Left lung (tissue), 10 donors: ENCODE measurements around the gene SMOC1. TPM values are rescaled to one million over a fixed set of nuclear protein-coding genes. Genes with fewer than 3 reads are reported as not detected.

Experiments used
- ATAC-seq: fragments of 200-7000 bp; cut with Tn5 transposase; one replicate; pipeline ENCODE4 v1.9.1; 2020; ENCODE audit warnings: moderate library complexity
- DNase-seq, 4 donors: peaks; one replicate each; pipeline ENCODE4 v3.0.0-alpha.2; 2013 to 2020
- H3K27ac ChIP-seq, 2 donors: fragments of 200-600 bp; sonication (generic) in 1 of 2; one replicate each; pipeline versions ENCODE4 v1.5.0 to v1.8.0; 2020 to 2021
- H3K27me3 ChIP-seq, 2 donors: fragments of 200-600 bp; sonication (generic) in 1 of 2; one replicate each; pipeline versions ENCODE4 v1.5.0 to v1.8.0; 2020 to 2021
- H3K36me3 ChIP-seq, 2 donors: fragments of 200-600 bp; sonication (generic) in 1 of 2; one replicate each; pipeline versions ENCODE4 v1.5.0 to v1.8.0; 2020 to 2021
- H3K4me1 ChIP-seq, 2 donors: fragments of 200-600 bp; one replicate each; pipeline ENCODE4 v1.8.0; 2021
- H3K4me3 ChIP-seq, 2 donors: fragments of 200-600 bp; sonication (generic) in 1 of 2; one replicate each; pipeline versions ENCODE4 v1.5.0 to v1.8.0; 2020 to 2021; ENCODE audit warnings: mild to moderate bottlenecking in 1 of 2
- H3K9me3 ChIP-seq, 2 donors: fragments of 200-600 bp; sonication (generic) in 1 of 2; one replicate each; pipeline versions ENCODE4 v1.5.0 to v1.8.0; 2020 to 2021
- intact Hi-C, 2 donors: fragments of 100-400 bp; cut with DNase I; formaldehyde crosslinking; loops; one replicate each; pipeline versions ENCODE4 v1.11.2 to v1.14.2; 2022
- polyA plus RNA-seq, 6 donors: library from polyadenylated mRNA; unstranded; fragments of 120-200 nt; gene quantifications; one replicate each; pipeline ENCODE4 v1.2.1, GENCODE V29; 2013; ENCODE audit not compliant: insufficient read length in 6 of 6
- total RNA-seq, 2 donors: library from RNA; stranded (reverse); fragmentation: NEBNext Ultra II Directional; extraction: Animal tissue kit (Norgen Biotek cat#: 25700); gene quantifications; one replicate each; pipeline ENCODE4 v1.2.1, GENCODE V29; 2021
- TF ChIP-seq, protein P1 (sequence below), 2 donors: fragments of 200-600 bp; sonication (generic) in 1 of 2; IDR thresholded peaks; one replicate each; pipeline versions ENCODE4 v1.5.0 to v1.8.0; 2021; ENCODE audit warnings: antibody characterized with exemption in 2 of 2
- donor health status: DM: no; HTN: yes; CAD: no.
- donor health status: DM: no; HTN: no; CAD: no.

Gene SMOC1
- total and polyA plus RNA-seq, 8 donors, result 0.20 to 2.3 (median 1.4) TPM

DNA sequence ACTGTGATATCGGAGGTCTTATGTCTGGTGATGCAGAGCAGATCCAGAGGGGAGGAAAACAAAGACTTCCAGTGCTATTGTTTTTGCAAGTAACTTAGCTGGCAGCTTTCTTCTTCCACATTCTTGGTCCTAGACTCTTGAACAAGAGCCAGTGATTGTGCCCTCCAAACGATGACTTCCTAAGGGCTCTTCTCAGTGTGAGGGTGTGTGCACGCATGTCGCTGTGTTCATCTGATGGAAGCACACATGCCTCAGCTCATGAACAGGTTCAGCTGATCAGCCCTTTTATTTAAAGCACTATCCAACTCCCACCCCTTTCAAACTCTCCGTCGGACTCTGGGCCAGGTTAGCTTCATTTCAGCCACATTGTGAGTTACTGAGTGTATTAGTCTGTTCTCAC is 59.5 kb downstream of the SMOC1 start:
- Histone ChIP-seq H3K9me3 (no peaks in the 10 kb centered on the region), H3K36me3 (no peaks in the 10 kb centered on the region), H3K4me3 (no peak overlapping the region), H3K27me3 (peaks cover 0 to 63% of the 10 kb centered on the region in 2 donors), H3K4me1 (no peaks in the 10 kb centered on the region), H3K27ac (no peak overlapping the region)
- DNase-seq (no peak), ATAC-seq (no peak)
- TF ChIP-seq, protein P1, sequence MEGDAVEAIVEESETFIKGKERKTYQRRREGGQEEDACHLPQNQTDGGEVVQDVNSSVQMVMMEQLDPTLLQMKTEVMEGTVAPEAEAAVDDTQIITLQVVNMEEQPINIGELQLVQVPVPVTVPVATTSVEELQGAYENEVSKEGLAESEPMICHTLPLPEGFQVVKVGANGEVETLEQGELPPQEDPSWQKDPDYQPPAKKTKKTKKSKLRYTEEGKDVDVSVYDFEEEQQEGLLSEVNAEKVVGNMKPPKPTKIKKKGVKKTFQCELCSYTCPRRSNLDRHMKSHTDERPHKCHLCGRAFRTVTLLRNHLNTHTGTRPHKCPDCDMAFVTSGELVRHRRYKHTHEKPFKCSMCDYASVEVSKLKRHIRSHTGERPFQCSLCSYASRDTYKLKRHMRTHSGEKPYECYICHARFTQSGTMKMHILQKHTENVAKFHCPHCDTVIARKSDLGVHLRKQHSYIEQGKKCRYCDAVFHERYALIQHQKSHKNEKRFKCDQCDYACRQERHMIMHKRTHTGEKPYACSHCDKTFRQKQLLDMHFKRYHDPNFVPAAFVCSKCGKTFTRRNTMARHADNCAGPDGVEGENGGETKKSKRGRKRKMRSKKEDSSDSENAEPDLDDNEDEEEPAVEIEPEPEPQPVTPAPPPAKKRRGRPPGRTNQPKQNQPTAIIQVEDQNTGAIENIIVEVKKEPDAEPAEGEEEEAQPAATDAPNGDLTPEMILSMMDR (IDR thresholded peaks at IDR 0.05), result no peak
- intact Hi-C loops, result no loop called here

DNA sequence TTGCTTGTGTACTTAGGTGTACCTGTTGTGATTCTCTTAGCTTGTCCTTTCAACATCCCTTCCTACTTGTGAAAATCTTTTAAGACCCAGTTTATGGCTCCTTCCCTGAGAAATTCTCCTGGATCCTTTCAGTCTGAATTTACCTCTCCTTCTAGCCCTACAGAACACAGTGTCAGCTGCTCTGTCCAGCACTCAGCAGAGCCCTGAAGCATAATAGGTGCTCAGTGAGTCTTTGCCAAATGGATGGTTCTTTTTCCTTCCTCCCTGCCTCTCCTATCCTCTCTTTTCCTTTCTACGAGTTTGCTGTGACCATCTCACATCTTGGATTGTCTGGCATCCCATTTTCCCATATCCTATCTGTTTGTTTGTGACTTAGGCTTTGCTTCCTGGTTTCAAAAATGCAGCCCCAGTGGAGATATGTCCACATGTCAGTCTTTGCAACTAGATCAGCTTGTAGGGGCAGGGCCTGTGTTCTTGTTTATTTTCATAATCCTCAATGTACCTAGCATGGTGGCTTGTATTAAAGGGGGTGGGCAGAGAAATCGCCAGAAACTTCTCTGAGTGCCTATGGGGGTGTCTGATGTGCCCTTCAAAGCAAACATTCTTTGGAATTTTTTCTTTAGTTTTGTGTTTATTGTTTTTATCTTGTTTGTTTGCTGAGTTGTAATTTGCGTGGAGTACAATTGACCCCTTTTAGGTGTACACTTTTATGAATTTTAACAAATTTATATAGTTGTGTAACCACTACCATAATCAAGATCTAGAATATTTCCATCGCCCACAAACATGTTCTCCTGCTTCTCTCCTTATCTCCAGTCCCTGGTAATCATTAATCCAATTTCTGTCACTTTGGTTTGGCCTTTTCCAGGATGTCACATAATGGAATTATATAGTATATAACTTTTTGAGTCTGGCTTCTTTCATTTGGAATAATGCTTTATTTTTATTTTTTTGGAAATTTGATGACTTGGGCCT is 62.8 kb downstream of the SMOC1 start:
- no peak overlapping the region for H3K4me3 ChIP-seq
- H3K27ac ChIP-seq, result no peak overlapping the region
- peaks cover 0 to 48% of the 10 kb centered on the region in 2 donors for H3K27me3 ChIP-seq
- ATAC-seq, result no peak
- peaks cover 0 to 22% of the 10 kb centered on the region in 2 donors for H3K9me3 ChIP-seq
- intact Hi-C loops, result no loop called here
- DNase-seq, result peak in 1 of 4 donors; percentile 18
- H3K4me1 ChIP-seq, result no peaks in the 10 kb centered on the region
- TF ChIP-seq, protein P1 (IDR thresholded peaks at IDR 0.05), result no peak
- H3K36me3 ChIP-seq, result no peaks in the 10 kb centered on the region

DNA sequence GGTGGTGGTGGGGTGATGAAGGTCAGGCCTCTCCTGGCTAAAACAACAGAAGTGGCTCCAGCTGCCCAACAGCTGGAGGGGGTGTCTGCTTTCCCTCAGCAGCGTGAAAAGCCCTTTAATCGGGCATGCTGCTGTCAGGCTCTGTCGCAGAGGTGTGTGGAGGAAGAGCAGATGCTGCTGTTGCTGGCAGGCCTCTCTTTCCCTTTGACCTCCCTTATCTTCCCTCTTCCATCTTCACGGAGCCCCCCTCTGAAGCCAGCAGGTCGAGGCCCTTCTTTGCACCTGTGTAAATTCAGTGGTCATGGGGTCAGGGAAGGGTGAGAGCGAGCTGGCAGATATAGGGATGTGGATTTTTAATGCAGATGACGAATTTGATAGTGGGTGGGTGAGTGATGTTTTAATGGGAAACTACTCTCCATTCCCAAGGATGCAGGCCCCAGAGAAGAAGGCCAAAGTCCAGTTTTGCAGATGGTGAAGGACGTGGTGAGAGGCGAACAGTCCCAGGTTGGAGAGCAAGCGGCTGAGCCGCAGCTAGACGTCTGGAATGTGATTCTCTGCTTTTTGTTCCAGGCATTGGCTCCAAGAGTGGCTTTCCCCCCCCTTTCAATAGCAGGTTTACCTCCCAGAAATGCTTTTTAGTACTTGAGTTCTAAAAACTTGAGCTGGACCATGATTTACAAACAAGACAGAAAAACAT is 64.0 kb downstream of the SMOC1 start:
- Histone ChIP-seq H3K4me1 (no peaks in the 10 kb centered on the region), H3K9me3 (peaks cover 0 to 22% of the 10 kb centered on the region in 2 donors), H3K36me3 (no peaks in the 10 kb centered on the region), H3K4me3 (no peak overlapping the region), H3K27me3 (peaks cover 0 to 48% of the 10 kb centered on the region in 2 donors), H3K27ac (no peak overlapping the region)
- intact Hi-C loops, result no loop called here
- DNase-seq (no peak), ATAC-seq (no peak)
- TF ChIP-seq, protein P1 (IDR thresholded peaks at IDR 0.05), result no peak

DNA sequence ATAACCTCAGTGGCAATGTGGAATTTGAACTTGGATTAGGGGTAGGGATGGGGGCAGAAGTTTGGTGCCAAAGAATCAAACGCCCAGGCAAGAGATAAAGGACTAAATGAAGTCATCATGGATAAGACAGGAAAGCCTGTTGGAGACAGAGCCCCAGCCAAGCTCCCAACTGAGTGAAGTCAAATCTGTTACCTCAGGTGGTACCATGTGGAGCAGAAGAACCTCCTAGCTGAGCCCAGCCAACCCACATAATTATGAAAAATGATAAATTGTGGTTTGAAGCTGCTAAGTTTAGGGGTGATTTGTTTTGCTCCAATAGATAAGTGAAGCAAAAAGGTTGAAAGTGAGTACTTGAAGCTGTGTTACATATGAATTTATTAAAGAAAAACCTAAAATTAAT is 66.1 kb downstream of the SMOC1 start:
- intact Hi-C loops, result no loop called here
- Histone ChIP-seq H3K36me3 (no peaks in the 10 kb centered on the region), H3K27me3 (peaks cover 0 to 44% of the 10 kb centered on the region in 2 donors), H3K27ac (no peak overlapping the region), H3K4me3 (no peak overlapping the region), H3K4me1 (no peaks in the 10 kb centered on the region), H3K9me3 (peaks cover 0 to 22% of the 10 kb centered on the region in 2 donors)
- TF ChIP-seq, protein P1 (IDR thresholded peaks at IDR 0.05), result no peak
- no peak for ATAC-seq
- no peak for DNase-seq

DNA sequence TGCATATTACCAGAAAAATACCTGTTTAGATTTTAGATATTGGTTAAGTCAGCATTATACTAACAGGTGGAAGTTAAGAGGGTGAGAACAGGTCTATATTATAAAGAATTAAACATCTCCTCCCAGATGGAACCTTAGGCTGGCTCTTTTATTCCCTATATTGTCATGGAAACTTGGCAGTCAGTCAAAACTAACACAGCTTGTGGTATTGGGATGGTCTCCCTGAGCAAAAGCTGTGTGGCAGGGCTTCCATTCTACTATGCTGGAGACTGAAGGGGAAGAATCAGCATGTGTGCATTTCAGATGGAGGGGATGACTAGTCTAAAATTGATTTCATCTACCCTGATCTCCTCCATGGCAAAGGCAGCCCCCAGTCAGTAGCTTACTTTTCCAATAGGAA is 66.7 kb downstream of the SMOC1 start:
- Histone ChIP-seq H3K36me3 (no peaks in the 10 kb centered on the region), H3K9me3 (peaks cover 0 to 22% of the 10 kb centered on the region in 2 donors), H3K27ac (no peak overlapping the region), H3K27me3 (peaks cover 0 to 38% of the 10 kb centered on the region in 2 donors), H3K4me1 (no peaks in the 10 kb centered on the region), H3K4me3 (no peak overlapping the region)
- DNase-seq, result no peak
- intact Hi-C loops, result no loop called here
- no peak for ATAC-seq
- TF ChIP-seq, protein P1 (IDR thresholded peaks at IDR 0.05), result no peak
